ENCODE data around the gene LRRC74B. TPM values are rescaled to one million over a fixed set of nuclear protein-coding genes. Genes with fewer than 3 reads are reported as not detected.
"Not testable (repeated sequence)": the region's sequence is repeated elsewhere in the genome, so short reads cannot be mapped to it uniquely, and the experiment has no call there.

Gene LRRC74B
- total RNA-seq, 3 donors from 2014 or later: not detected

GRCh38 chr22:21051831-21052400 lies 6.2 kb downstream of the LRRC74B start:
- Mint-ChIP-seq H3K27me3 (ENCODE audit: low read depth) (peaks cover 6% of the 10 kb centered on the region), H3K9me3 (no peaks in the 10 kb centered on the region), H3K4me1 (ENCODE audit: low read depth) (peaks cover 16% of the 10 kb centered on the region), H3K4me3 (no peak overlapping the region), H3K36me3 (ENCODE audit: insufficient read depth) (no peaks in the 10 kb centered on the region)
- DNase-seq (no peak), ATAC-seq (no peak)

- no peaks in the 10 kb centered on the region for H3K36me3 Mint-ChIP-seq (ENCODE audit: insufficient read depth)
- no peak overlapping the region for H3K4me3 Mint-ChIP-seq
- peaks cover 17% of the 10 kb centered on the region for H3K4me1 Mint-ChIP-seq (ENCODE audit: low read depth)
- no peaks in the 10 kb centered on the region for H3K9me3 Mint-ChIP-seq
- peaks cover 6% of the 10 kb centered on the region for H3K27me3 Mint-ChIP-seq (ENCODE audit: low read depth)
- no peak for DNase-seq
- ATAC-seq: no peak
Measured at GRCh38 chr22:21052715-21053459, 7.1 kb downstream of the LRRC74B start.

DNA sequence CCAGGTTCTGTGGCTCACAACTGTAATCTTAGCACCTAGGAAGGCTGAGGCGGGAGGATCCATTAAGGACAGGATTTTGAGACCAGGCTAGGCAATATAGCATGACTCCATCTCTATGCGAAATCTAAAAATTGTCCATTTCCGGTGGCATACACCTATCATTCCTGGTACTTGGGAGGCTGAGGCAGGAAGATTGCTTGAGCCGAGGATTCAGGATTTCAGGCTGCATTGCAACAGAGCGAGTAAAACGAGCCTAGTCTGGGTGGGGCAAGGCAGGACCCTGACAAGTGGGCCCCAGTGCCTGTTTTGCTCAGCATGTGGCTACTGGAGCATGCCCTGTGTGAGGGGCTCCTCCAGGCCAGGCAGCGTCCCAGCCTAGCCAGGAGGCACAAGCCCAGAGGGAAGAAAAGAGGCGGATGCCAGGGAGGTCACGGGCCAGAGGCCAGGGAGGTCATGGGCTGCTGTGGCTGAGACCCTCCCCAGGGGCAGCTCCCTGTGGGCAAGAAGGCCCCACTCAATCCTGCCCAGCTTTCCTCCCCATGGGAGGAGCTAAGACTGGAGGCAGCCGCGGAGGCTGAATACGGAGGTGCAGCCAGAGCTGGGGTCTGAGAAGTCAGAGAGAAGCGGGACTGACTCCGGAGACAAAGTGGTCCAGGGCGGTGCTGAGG lies 8.4 kb downstream of the LRRC74B start:
- no peak overlapping the region for H3K4me3 Mint-ChIP-seq
- ATAC-seq: no peak

GRCh38 chr22:21054714-21055563 lies 9.2 kb downstream of the LRRC74B start:
- Mint-ChIP-seq H3K27me3 (ENCODE audit: low read depth) (peaks cover 6% of the 10 kb centered on the region), H3K4me1 (ENCODE audit: low read depth) (peaks cover 17% of the 10 kb centered on the region), H3K9me3 (no peaks in the 10 kb centered on the region), H3K4me3 (no peak overlapping the region), H3K36me3 (ENCODE audit: insufficient read depth) (no peaks in the 10 kb centered on the region)
- no peak for ATAC-seq
- DNase-seq: no peak

More for the DNA sequence above, 8.4 kb downstream of the LRRC74B start:
- H3K9me3 Mint-ChIP-seq: no peaks in the 10 kb centered on the region
- peaks cover 6% of the 10 kb centered on the region for H3K27me3 Mint-ChIP-seq (ENCODE audit: low read depth)
- H3K4me1 Mint-ChIP-seq (ENCODE audit: low read depth): peaks cover 17% of the 10 kb centered on the region
- H3K36me3 Mint-ChIP-seq (ENCODE audit: insufficient read depth): no peaks in the 10 kb centered on the region
- DNase-seq: no peak

GRCh38 chr22:21055564-21055834 lies 9.8 kb downstream of the LRRC74B start:
- DNase-seq: no peak
- Mint-ChIP-seq H3K36me3 (ENCODE audit: insufficient read depth) (no peaks in the 10 kb centered on the region), H3K4me1 (ENCODE audit: low read depth) (peaks cover 17% of the 10 kb centered on the region), H3K9me3 (no peaks in the 10 kb centered on the region), H3K4me3 (no peak overlapping the region), H3K27me3 (ENCODE audit: low read depth) (peaks cover 6% of the 10 kb centered on the region)
- no peak for ATAC-seq

DNA sequence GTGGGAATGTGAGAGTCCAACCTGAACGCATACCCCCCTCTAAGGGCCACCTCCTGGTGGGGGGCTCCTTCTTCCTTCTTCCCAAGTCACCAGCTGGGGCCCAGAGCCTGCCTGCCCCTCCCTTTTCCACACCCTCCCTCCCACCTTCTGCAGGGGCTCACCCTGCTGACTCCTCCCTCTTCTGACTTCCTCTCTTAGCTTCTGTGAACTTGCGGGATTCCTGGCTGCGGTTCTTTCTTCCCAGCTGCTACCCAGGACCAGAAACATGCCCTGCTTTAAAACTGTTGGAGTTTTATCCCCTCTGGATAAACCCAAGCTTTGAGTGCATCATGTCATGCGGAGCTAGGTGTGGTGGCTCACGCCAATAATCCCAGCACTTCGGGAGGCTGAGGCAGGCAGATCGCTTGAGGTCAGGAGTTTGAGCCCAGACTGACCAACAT lies 10.2 kb downstream of the LRRC74B start:
- no peaks in the 10 kb centered on the region for H3K36me3 Mint-ChIP-seq (ENCODE audit: insufficient read depth)
- peak overlapping the region; percentile 46 for H3K4me3 Mint-ChIP-seq
- ATAC-seq: peak; percentile 41 to 65
- DNase-seq: no peak
- peaks cover 17% of the 10 kb centered on the region for H3K4me1 Mint-ChIP-seq (ENCODE audit: low read depth)
- peaks cover 6% of the 10 kb centered on the region for H3K27me3 Mint-ChIP-seq (ENCODE audit: low read depth)
- H3K9me3 Mint-ChIP-seq: no peaks in the 10 kb centered on the region

DNA sequence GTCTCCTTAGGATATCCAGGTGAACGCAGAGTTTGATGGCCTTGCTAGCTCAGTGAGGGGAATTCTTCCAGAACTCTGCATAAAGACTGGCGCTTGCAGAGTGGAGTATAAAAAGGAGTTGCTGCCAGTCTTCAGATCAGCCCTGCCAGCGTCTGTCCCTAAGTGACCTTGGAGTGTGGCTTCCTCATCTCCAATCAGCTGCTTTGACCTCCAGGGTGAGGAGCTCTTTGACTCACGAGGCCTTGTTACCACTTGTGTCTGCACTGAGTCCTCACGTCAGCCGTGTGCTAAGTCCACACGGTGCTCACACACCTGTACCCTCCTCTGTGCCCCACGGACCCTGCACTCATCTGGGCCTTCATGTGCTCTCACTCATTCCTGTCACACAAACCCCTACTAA lies 14.6 kb downstream of the LRRC74B start:
- not testable (repeated sequence) for H3K4me3 Mint-ChIP-seq; H3K36me3 Mint-ChIP-seq (ENCODE audit: insufficient read depth); DNase-seq; ATAC-seq; H3K9me3 Mint-ChIP-seq; H3K27me3 Mint-ChIP-seq (ENCODE audit: low read depth)
- H3K4me1 Mint-ChIP-seq (ENCODE audit: low read depth): peaks cover 16% of the 10 kb centered on the region

DNA sequence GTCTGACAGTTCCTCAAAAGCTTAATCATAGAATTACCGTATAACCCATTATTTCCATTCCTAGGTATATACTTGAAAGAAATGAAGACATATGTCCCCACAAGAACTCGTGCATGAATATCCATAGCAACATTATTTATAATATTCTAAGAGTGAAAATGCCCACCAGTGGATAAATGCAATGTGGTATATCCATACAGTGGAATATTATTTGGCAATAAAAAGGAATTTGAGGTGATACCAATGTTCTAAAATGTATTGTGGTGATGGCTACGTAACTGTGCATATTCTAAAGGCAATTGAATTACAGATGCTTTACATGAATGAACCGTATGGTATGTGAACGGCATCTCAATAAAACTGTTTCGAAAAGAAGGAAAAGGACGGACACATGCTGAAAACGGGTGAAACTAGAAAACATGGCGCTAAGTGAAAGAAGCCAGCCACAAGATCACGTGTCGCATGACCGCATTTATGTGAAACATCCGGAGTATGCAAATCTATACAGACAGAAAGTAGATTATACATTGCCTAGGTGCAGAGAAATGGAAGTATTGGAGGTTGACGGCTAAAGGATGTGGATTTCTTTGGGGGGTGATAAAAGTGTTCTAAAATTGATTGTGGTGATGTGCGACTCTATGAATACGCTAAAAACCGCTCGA lies 16.0 kb downstream of the LRRC74B start:
- not testable (repeated sequence) for H3K9me3 Mint-ChIP-seq; ATAC-seq; H3K4me1 Mint-ChIP-seq (ENCODE audit: low read depth); H3K4me3 Mint-ChIP-seq; DNase-seq; H3K27me3 Mint-ChIP-seq (ENCODE audit: low read depth); H3K36me3 Mint-ChIP-seq (ENCODE audit: insufficient read depth)

- not testable (repeated sequence) for ATAC-seq; H3K4me3 Mint-ChIP-seq; H3K4me1 Mint-ChIP-seq (ENCODE audit: low read depth); H3K36me3 Mint-ChIP-seq (ENCODE audit: insufficient read depth); H3K27me3 Mint-ChIP-seq (ENCODE audit: low read depth); H3K9me3 Mint-ChIP-seq; DNase-seq
Measured at GRCh38 chr22:21064425-21064824, 18.7 kb downstream of the LRRC74B start.

DNA sequence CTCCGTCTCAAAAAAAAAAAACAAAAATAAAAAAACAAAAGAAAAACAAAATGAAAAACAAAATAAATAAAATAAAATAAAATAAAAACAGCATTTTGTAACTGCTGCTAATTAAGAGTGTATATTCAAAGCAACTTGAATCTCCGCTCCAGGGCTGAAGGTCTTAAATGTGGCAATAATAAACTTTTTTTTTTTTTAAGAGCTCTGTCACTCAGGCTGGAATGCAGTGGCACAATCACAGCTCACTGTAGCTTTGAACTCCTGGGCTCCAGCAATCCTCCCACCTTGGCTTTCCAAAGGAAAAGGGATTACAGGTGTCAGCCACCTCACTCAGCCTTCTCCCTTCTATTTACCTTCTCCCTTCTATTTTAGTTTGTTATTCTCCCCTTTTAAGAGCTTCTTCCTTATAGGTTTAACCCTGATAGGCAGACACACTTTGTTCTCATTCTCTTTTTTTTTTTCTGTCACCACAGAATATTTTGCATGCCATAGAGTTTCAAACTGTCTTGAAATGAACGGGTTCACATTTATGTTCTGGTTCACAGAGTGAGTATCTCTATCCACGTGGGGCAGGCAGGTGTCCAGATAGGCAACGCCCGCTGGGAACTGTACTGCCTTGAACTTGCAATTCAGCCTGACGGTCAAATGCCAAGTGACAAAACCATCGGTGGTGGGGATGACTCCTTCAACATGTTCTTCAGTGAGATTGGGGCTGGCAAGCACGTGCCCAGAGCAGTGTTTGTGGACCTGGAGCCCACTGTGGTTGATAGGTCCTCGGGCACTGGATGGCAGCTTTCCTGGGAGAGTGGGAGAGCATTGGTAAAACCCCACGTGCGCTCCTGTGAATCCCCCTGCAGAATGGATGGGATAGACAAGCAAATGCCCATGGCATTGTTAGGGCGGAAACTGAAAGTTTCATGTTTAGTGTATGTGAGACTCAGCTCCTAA lies 19.4 kb downstream of the LRRC74B start:
- ATAC-seq: no peak

DNA sequence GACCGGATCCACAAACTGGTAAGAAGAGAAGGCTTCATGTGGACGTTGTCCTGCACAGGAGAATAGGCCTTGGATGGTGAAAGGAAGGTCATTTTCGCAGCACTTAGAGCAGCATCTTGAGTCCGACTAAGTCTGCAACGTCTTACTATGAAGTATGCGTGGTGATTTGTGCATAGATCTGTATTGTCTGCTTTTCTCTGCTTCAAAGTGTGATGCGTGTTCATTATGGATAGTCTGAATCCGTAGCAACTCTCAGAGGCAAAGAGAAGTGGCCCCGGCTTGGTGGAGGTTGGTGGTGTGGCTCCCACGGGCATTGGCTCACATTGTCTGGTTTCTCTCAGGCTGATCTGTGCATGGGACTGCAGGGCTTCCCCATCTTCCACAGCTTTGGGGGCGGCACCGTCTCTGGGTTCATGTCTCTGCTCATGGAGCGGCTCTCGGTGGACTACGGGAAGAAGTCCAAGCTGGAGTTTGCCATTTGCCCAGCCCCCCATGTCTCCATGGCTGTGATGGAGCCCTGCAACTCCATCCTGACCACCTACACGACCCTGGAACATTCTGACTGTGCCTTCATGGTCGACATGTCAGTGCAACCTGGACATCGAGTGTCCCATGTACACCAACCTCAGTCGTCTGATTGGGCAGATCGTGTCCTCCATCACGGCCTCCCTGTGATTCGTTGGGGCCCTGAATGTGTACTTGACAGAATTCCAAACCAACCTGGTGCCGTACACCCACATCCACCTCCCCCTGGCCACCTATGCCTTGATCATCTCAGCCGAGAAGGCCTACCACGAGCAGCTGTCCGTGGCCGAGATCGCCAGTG lies 21.5 kb downstream of the LRRC74B start:
- Mint-ChIP-seq H3K27me3 (ENCODE audit: low read depth) (peaks cover 3% of the 10 kb centered on the region), H3K9me3 (no peaks in the 10 kb centered on the region), H3K36me3 (ENCODE audit: insufficient read depth) (no peaks in the 10 kb centered on the region), H3K4me1 (ENCODE audit: low read depth) (no peaks in the 10 kb centered on the region), H3K4me3 (no peak overlapping the region)
- no peak for DNase-seq
- no peak for ATAC-seq

More for the DNA sequence above, 19.4 kb downstream of the LRRC74B start:
- Mint-ChIP-seq H3K4me1 (ENCODE audit: low read depth) (no peaks in the 10 kb centered on the region), H3K27me3 (ENCODE audit: low read depth) (peaks cover 3% of the 10 kb centered on the region), H3K4me3 (no peak overlapping the region), H3K36me3 (ENCODE audit: insufficient read depth) (no peaks in the 10 kb centered on the region), H3K9me3 (no peaks in the 10 kb centered on the region)
- DNase-seq: no peak

DNA sequence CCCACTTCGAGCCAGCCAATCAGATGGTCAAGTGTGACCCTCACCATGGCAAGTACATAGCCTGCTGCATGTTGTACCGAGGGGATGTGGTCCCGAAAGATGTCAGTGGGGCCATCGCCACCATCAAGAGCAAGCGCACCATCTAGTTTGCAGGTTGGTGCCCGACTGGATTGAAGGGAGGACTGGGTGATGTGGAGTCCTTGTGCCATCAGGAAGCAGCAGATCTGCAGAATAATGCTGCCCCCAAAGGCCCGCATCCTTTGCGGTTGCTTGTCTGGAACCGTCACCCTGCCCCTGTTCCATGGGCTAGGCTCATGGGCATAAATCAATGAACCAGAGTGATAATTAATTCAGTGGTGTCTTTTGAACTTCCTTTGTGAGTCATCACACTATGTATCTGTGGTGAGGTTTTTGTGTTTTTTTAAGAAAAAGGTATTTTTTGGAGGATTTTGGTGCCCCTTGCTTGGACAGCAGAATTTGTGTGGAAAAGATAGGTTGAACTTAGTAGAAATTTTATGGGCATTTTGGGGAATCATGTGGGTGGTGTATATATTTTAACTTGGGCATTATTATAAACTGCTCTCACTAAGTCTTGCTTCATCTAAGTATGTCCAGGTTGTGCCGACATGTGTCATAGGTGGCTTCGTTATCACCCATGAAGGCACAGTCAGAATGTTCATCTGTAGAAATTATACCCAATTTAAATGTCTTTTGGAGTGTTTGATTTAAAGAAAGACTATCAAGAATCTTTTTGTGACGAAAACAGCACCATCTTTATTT lies 22.3 kb downstream of the LRRC74B start:
- Mint-ChIP-seq H3K9me3 (no peaks in the 10 kb centered on the region), H3K4me1 (ENCODE audit: low read depth) (no peaks in the 10 kb centered on the region), H3K27me3 (ENCODE audit: low read depth) (peaks cover 3% of the 10 kb centered on the region), H3K36me3 (ENCODE audit: insufficient read depth) (no peaks in the 10 kb centered on the region), H3K4me3 (no peak overlapping the region)
- DNase-seq (no peak), ATAC-seq (peak in 1 of 2 donors; percentile 38)

Data from activated T-cell treated with anti-CD3 and anti-CD28 coated beads, Interleukin-2, amount 50 U/mL, for 4 hours (primary cell).